Measurements from ENCODE around the gene PLEKHF1. TPM values are rescaled to one million over a fixed set of nuclear protein-coding genes. Genes with fewer than 3 reads are reported as not detected.

Gene PLEKHF1
- total RNA-seq, 1 experiment from 2014 or later, result 15.9 TPM

GRCh38 chr19:29664753-29665214, 477 bp upstream of the PLEKHF1 start:
- ATAC-seq (peak; percentile 4), DNase-seq (no peak)
- Histone ChIP-seq H3K4me1 (ENCODE audit: insufficient read depth, low read length) (peaks cover 40% of the 10 kb centered on the region), H3K9me3 (ENCODE audit: low read length) (no peaks in the 10 kb centered on the region), H3K79me2 (ENCODE audit: low read length) (peaks cover 29% of the 10 kb centered on the region), H3K9me2 (replicated peaks; ENCODE audit: low read length) (no peaks in the 10 kb centered on the region), H4K20me1 (ENCODE audit: low read length) (peaks cover 4% of the 10 kb centered on the region; the same call in 1 of the 2 replicates), H2AFZ (ENCODE audit: low read length) (peak overlapping the region; percentile 68), H3F3A (ENCODE audit: low read length, unreplicated experiment) (no peaks in the 10 kb centered on the region), H3K36me3 (ENCODE audit: low read depth, low read length) (no peaks in the 10 kb centered on the region), H3K4me2 (ENCODE audit: low read length) (peak overlapping the region; percentile 94), H3K9ac (ENCODE audit: low read length) (peak overlapping the region; percentile 80), H3K27me3 (ENCODE audit: low read length) (no peaks in the 10 kb centered on the region), H3K4me3 (ENCODE audit: low read length) (peak overlapping the region; percentile 85), H3K27ac (ENCODE audit: low read length) (peak overlapping the region; percentile 94)
- ChIA-PET CTCF (interaction anchor here (0.9 kb wide), 1 partner anchor 55 kb away, joined by 3 read pairs; no protein-coding TSS in a partner anchor), POLR2A (ENCODE audit: unreplicated experiment) (no interaction called here)
- TSS peak; percentile 29 for BruUV-seq (replicated peaks)
- TF ChIP-seq EZH2 (IDR thresholded peaks at IDR 0.05; ENCODE audit: low read length, unreplicated experiment) (no peak), EZH2phosphoT487 (IDR thresholded peaks at IDR 0.05; ENCODE audit: borderline replicate concordance, low read length) (no peak), CTCF (conservative IDR thresholded peaks at IDR 0.05; ENCODE audit: low read depth, low read length) (no peak)
- intact Hi-C loops (cut with micrococcal nuclease), result loop anchor here (5.0 kb wide), 1 partner anchor 42 kb away; no protein-coding TSS in a partner anchor

GRCh38 chr19:29665826-29666577, 741 bp downstream of the PLEKHF1 start:
- Histone ChIP-seq H3K4me3 (ENCODE audit: low read length) (peak overlapping the region; percentile 85), H3K9me3 (ENCODE audit: low read length) (no peaks in the 10 kb centered on the region), H3F3A (ENCODE audit: low read length, unreplicated experiment) (no peaks in the 10 kb centered on the region), H3K79me2 (ENCODE audit: low read length) (peaks cover 29% of the 10 kb centered on the region), H3K4me1 (ENCODE audit: insufficient read depth, low read length) (peaks cover 40% of the 10 kb centered on the region), H4K20me1 (ENCODE audit: low read length) (peaks cover 4% of the 10 kb centered on the region; the same call in 1 of the 2 replicates), H3K4me2 (ENCODE audit: low read length) (peak overlapping the region; percentile 94), H3K36me3 (ENCODE audit: low read depth, low read length) (no peaks in the 10 kb centered on the region), H3K27me3 (ENCODE audit: low read length) (no peaks in the 10 kb centered on the region), H3K27ac (ENCODE audit: low read length) (peak overlapping the region; percentile 32), H3K9ac (ENCODE audit: low read length) (peak overlapping the region; percentile 80), H2AFZ (ENCODE audit: low read length) (peak overlapping the region; percentile 73), H3K9me2 (replicated peaks; ENCODE audit: low read length) (no peaks in the 10 kb centered on the region)
- intact Hi-C loops (cut with micrococcal nuclease), result no loop called here
- DNase-seq (peak; percentile 38), ATAC-seq (peak; percentile 31)
- ChIA-PET POLR2A (ENCODE audit: unreplicated experiment) (interaction anchor here (0.5 kb wide), 1 partner anchor 49 kb away, joined by 3 read pairs; no protein-coding TSS in a partner anchor), CTCF (interaction anchor here (0.5 to 0.9 kb wide), 3 partner anchors 35 to 60 kb away, joined by 3 to 6 read pairs (median 4); partner anchors contain the start of gene POP4)
- no peak for TF ChIP-seq CTCF (conservative IDR thresholded peaks at IDR 0.05; ENCODE audit: low read depth, low read length)
- TF ChIP-seq EZH2phosphoT487 (IDR thresholded peaks at IDR 0.05; ENCODE audit: borderline replicate concordance, low read length), result no peak
- TF ChIP-seq EZH2 (IDR thresholded peaks at IDR 0.05; ENCODE audit: low read length, unreplicated experiment), result no peak
- BruUV-seq (replicated peaks), result TSS peak; percentile 30
